ENCODE measurements around the gene NIBAN1. TPM values are rescaled to one million over a fixed set of nuclear protein-coding genes. Genes with fewer than 3 reads are reported as not detected.

The NIBAN1 gene
- total and polyA plus RNA-seq, 3 experiments from 2014 or later: 40.0 to 55.7 (median 51.8) TPM

- no peak for DNase-seq
- Histone ChIP-seq H3K27ac (ENCODE audit: low read depth, low read length) (no peak overlapping the region), H3K4me3 (ENCODE audit: low read length) (no peak overlapping the region), H3K27me3 (ENCODE audit: insufficient read depth, low read length, poor library complexity, severe bottlenecking) (no peaks in the 10 kb centered on the region), H3K9me3 (ENCODE audit: low read length) (no peaks in the 10 kb centered on the region), H3K4me1 (ENCODE audit: insufficient read depth, low read length) (no peaks in the 10 kb centered on the region), H3K36me3 (ENCODE audit: insufficient read depth, low read length) (no peaks in the 10 kb centered on the region)
- ChIA-PET POLR2A (no interaction called here), CTCF (interaction anchor here (1.1 to 1.4 kb wide), 3 partner anchors 11 to 146 kb away, joined by 3 to 4 read pairs (median 3); no protein-coding TSS in a partner anchor)
- H3K9me3 Mint-ChIP-seq: no peaks in the 10 kb centered on the region
- no peak overlapping the region for H3K27ac Mint-ChIP-seq
- peaks cover 0 to 1% of the 10 kb centered on the region in 2 donors for H3K27me3 Mint-ChIP-seq
- H3K4me3 Mint-ChIP-seq: no peak overlapping the region
- H3K4me1 Mint-ChIP-seq: peaks cover 39 to 67% (median 62%) of the 10 kb centered on the region in 3 donors
- H3K36me3 Mint-ChIP-seq: peaks cover 4 to 15% (median 15%) of the 10 kb centered on the region in 3 donors
These were observed 23.4 kb downstream of the NIBAN1 start for GRCh38 chr1:184950906-184951305.

- Mint-ChIP-seq H3K27me3 (peaks cover 0 to 1% of the 10 kb centered on the region in 2 donors), H3K4me1 (peaks cover 42 to 69% (median 65%) of the 10 kb centered on the region in 3 donors), H3K9me3 (no peaks in the 10 kb centered on the region), H3K27ac (peak overlapping the region in 4 of 8 donors; percentile 1 to 56 (median 40)), H3K4me3 (no peak overlapping the region), H3K36me3 (peaks cover 4 to 18% (median 15%) of the 10 kb centered on the region in 3 donors)
- Histone ChIP-seq H3K9me3 (ENCODE audit: low read length) (no peaks in the 10 kb centered on the region), H3K4me3 (ENCODE audit: low read length) (no peak overlapping the region), H3K36me3 (ENCODE audit: insufficient read depth, low read length) (no peaks in the 10 kb centered on the region), H3K27me3 (ENCODE audit: insufficient read depth, low read length, poor library complexity, severe bottlenecking) (no peaks in the 10 kb centered on the region), H3K27ac (ENCODE audit: low read depth, low read length) (no peak overlapping the region), H3K4me1 (ENCODE audit: insufficient read depth, low read length) (no peaks in the 10 kb centered on the region)
- ChIA-PET CTCF (interaction anchor here (1.3 kb wide), 1 partner anchor 145 kb away, joined by 4 read pairs; no protein-coding TSS in a partner anchor), POLR2A (no interaction called here)
- no peak for DNase-seq
These were observed 24.1 kb downstream of the NIBAN1 start for GRCh38 chr1:184950227-184950626.

- Histone ChIP-seq H3K27me3 (ENCODE audit: insufficient read depth, low read length, poor library complexity, severe bottlenecking) (no peaks in the 10 kb centered on the region), H3K36me3 (ENCODE audit: insufficient read depth, low read length) (no peaks in the 10 kb centered on the region), H3K4me3 (ENCODE audit: low read length) (no peak overlapping the region), H3K27ac (ENCODE audit: low read depth, low read length) (no peak overlapping the region), H3K9me3 (ENCODE audit: low read length) (no peaks in the 10 kb centered on the region), H3K4me1 (ENCODE audit: insufficient read depth, low read length) (no peaks in the 10 kb centered on the region)
- Mint-ChIP-seq H3K27me3 (no peaks in the 10 kb centered on the region), H3K27ac (peak overlapping the region in 2 of 8 donors; percentile 2 to 42), H3K9me3 (no peaks in the 10 kb centered on the region), H3K36me3 (peaks cover 10 to 28% (median 24%) of the 10 kb centered on the region in 3 donors), H3K4me3 (no peak overlapping the region), H3K4me1 (peaks cover 31 to 69% (median 61%) of the 10 kb centered on the region in 3 donors)
- ChIA-PET POLR2A (no interaction called here), CTCF (interaction anchor here (1.0 kb wide), 1 partner anchor 142 kb away, joined by 4 read pairs; no protein-coding TSS in a partner anchor)
- DNase-seq: no peak
These were observed 26.6 kb downstream of the NIBAN1 start for GRCh38 chr1:184947497-184948256.

GRCh38 chr1:184945678-184946412 is 28.5 kb downstream of the NIBAN1 start:
- Histone ChIP-seq H3K9me3 (ENCODE audit: low read length) (no peaks in the 10 kb centered on the region), H3K27ac (ENCODE audit: low read depth, low read length) (no peak overlapping the region), H3K4me1 (ENCODE audit: insufficient read depth, low read length) (no peaks in the 10 kb centered on the region), H3K4me3 (ENCODE audit: low read length) (no peak overlapping the region), H3K36me3 (ENCODE audit: insufficient read depth, low read length) (no peaks in the 10 kb centered on the region), H3K27me3 (ENCODE audit: insufficient read depth, low read length, poor library complexity, severe bottlenecking) (no peaks in the 10 kb centered on the region)
- H3K9me3 Mint-ChIP-seq: no peaks in the 10 kb centered on the region
- peaks cover 30 to 64% (median 60%) of the 10 kb centered on the region in 3 donors for H3K4me1 Mint-ChIP-seq
- peak overlapping the region in 2 of 8 donors; percentile 4 to 42 for H3K27ac Mint-ChIP-seq
- H3K36me3 Mint-ChIP-seq: peaks cover 10 to 28% (median 25%) of the 10 kb centered on the region in 3 donors
- no peak overlapping the region for H3K4me3 Mint-ChIP-seq
- POLR2A ChIA-PET: no interaction called here
- CTCF ChIA-PET: no interaction called here
- H3K27me3 Mint-ChIP-seq: no peaks in the 10 kb centered on the region
- DNase-seq: no peak

GRCh38 chr1:184945029-184945428 is 29.3 kb downstream of the NIBAN1 start:
- Mint-ChIP-seq H3K4me3 (no peak overlapping the region), H3K4me1 (peaks cover 32 to 66% (median 63%) of the 10 kb centered on the region in 3 donors), H3K27ac (no peak overlapping the region), H3K9me3 (no peaks in the 10 kb centered on the region), H3K36me3 (peaks cover 10 to 29% (median 27%) of the 10 kb centered on the region in 3 donors), H3K27me3 (no peaks in the 10 kb centered on the region)
- no peak overlapping the region for H3K27ac ChIP-seq (ENCODE audit: low read depth, low read length)
- ChIA-PET POLR2A (no interaction called here), CTCF (no interaction called here)
- no peak for DNase-seq
- H3K4me3 ChIP-seq (ENCODE audit: low read length): no peak overlapping the region
- H3K36me3 ChIP-seq (ENCODE audit: insufficient read depth, low read length): no peaks in the 10 kb centered on the region
- no peaks in the 10 kb centered on the region for H3K27me3 ChIP-seq (ENCODE audit: insufficient read depth, low read length, poor library complexity, severe bottlenecking)
- H3K4me1 ChIP-seq (ENCODE audit: insufficient read depth, low read length): no peaks in the 10 kb centered on the region
- H3K9me3 ChIP-seq (ENCODE audit: low read length): no peaks in the 10 kb centered on the region

GRCh38 chr1:184943998-184944397 is 30.3 kb downstream of the NIBAN1 start:
- Mint-ChIP-seq H3K4me3 (no peak overlapping the region), H3K27ac (peak overlapping the region in 1 of 8 donors; percentile 6), H3K9me3 (no peaks in the 10 kb centered on the region), H3K27me3 (no peaks in the 10 kb centered on the region), H3K36me3 (peaks cover 10 to 29% (median 26%) of the 10 kb centered on the region in 3 donors), H3K4me1 (peaks cover 35 to 70% (median 67%) of the 10 kb centered on the region in 3 donors)
- Histone ChIP-seq H3K4me3 (ENCODE audit: low read length) (no peak overlapping the region), H3K27ac (ENCODE audit: low read depth, low read length) (no peak overlapping the region), H3K9me3 (ENCODE audit: low read length) (no peaks in the 10 kb centered on the region), H3K27me3 (ENCODE audit: insufficient read depth, low read length, poor library complexity, severe bottlenecking) (no peaks in the 10 kb centered on the region), H3K36me3 (ENCODE audit: insufficient read depth, low read length) (no peaks in the 10 kb centered on the region), H3K4me1 (ENCODE audit: insufficient read depth, low read length) (no peaks in the 10 kb centered on the region)
- DNase-seq: no peak
- POLR2A ChIA-PET: no interaction called here
- CTCF ChIA-PET: no interaction called here

GRCh38 chr1:184941735-184942134 is 32.6 kb downstream of the NIBAN1 start:
- no peaks in the 10 kb centered on the region for H3K27me3 Mint-ChIP-seq
- peaks cover 10 to 32% (median 29%) of the 10 kb centered on the region in 3 donors for H3K36me3 Mint-ChIP-seq
- no peak overlapping the region for H3K27ac ChIP-seq (ENCODE audit: low read depth, low read length)
- no peak for DNase-seq
- H3K4me1 ChIP-seq (ENCODE audit: insufficient read depth, low read length): no peaks in the 10 kb centered on the region
- H3K4me3 Mint-ChIP-seq: no peak overlapping the region
- no peaks in the 10 kb centered on the region for H3K9me3 ChIP-seq (ENCODE audit: low read length)
- H3K27ac Mint-ChIP-seq: peak overlapping the region in 1 of 8 donors; percentile 23
- H3K4me3 ChIP-seq (ENCODE audit: low read length): no peak overlapping the region
- POLR2A ChIA-PET: interaction anchor here (0.6 kb wide), 1 partner anchor 23 kb away, joined by 5 read pairs; no protein-coding TSS in a partner anchor
- no peaks in the 10 kb centered on the region for H3K27me3 ChIP-seq (ENCODE audit: insufficient read depth, low read length, poor library complexity, severe bottlenecking)
- no peaks in the 10 kb centered on the region for H3K9me3 Mint-ChIP-seq
- H3K36me3 ChIP-seq (ENCODE audit: insufficient read depth, low read length): no peaks in the 10 kb centered on the region
- peaks cover 38 to 83% (median 77%) of the 10 kb centered on the region in 3 donors for H3K4me1 Mint-ChIP-seq
- CTCF ChIA-PET: no interaction called here

GRCh38 chr1:184941410-184941733 is 32.9 kb downstream of the NIBAN1 start:
- H3K4me3 Mint-ChIP-seq: no peak overlapping the region
- H3K4me3 ChIP-seq (ENCODE audit: low read length): no peak overlapping the region
- no peaks in the 10 kb centered on the region for H3K4me1 ChIP-seq (ENCODE audit: insufficient read depth, low read length)
- no peaks in the 10 kb centered on the region for H3K9me3 ChIP-seq (ENCODE audit: low read length)
- peaks cover 40 to 85% (median 80%) of the 10 kb centered on the region in 3 donors for H3K4me1 Mint-ChIP-seq
- no peaks in the 10 kb centered on the region for H3K27me3 ChIP-seq (ENCODE audit: insufficient read depth, low read length, poor library complexity, severe bottlenecking)
- ChIA-PET CTCF (no interaction called here), POLR2A (no interaction called here)
- no peaks in the 10 kb centered on the region for H3K9me3 Mint-ChIP-seq
- no peak overlapping the region for H3K27ac ChIP-seq (ENCODE audit: low read depth, low read length)
- peaks cover 9 to 35% (median 28%) of the 10 kb centered on the region in 3 donors for H3K36me3 Mint-ChIP-seq
- no peaks in the 10 kb centered on the region for H3K36me3 ChIP-seq (ENCODE audit: insufficient read depth, low read length)
- no peaks in the 10 kb centered on the region for H3K27me3 Mint-ChIP-seq
- H3K27ac Mint-ChIP-seq: peak overlapping the region in 2 of 8 donors; percentile 10 to 23
- DNase-seq: no peak

Measured in CD8-positive, alpha-beta memory T cell (primary cell).